Fibroblast of lung (primary cell): ENCODE data around the gene KRTAP10-5. TPM values are rescaled to one million over a fixed set of nuclear protein-coding genes. Genes with fewer than 3 reads are reported as not detected.

Experiments
- DNase-seq, 2 donors: peaks; one replicate each; pipeline versions ENCODE4 v3.0.0 to v3.0.0-alpha.2; 2010; ENCODE audit warnings: low read depth in 2 of 2
- H2AFZ ChIP-seq: 2 replicates; pipeline ENCODE4 v1.5.1; 2012; ENCODE audit warnings: low read length, control low read depth, inconsistent platforms
- H3K27ac ChIP-seq: 2 replicates; pipeline ENCODE4 v1.5.1; 2011; ENCODE audit warnings: low read length, control low read depth; ENCODE audit not compliant: insufficient read depth
- H3K27me3 ChIP-seq: 2 replicates; pipeline ENCODE4 v1.5.1; 2011; ENCODE audit warnings: mild to moderate bottlenecking, low read length; ENCODE audit not compliant: control insufficient read depth, insufficient read depth
- H3K36me3 ChIP-seq: 2 replicates; pipeline ENCODE4 v1.5.1; 2011; ENCODE audit warnings: low read length; ENCODE audit not compliant: control insufficient read depth, insufficient read depth
- H3K4me1 ChIP-seq: 2 replicates; pipeline ENCODE4 v1.5.1; 2011; ENCODE audit warnings: low read length; ENCODE audit not compliant: control insufficient read depth, insufficient read depth; ENCODE audit errors: extremely low read depth
- H3K4me2 ChIP-seq: 2 replicates; pipeline ENCODE4 v1.5.1; 2011; ENCODE audit warnings: low read length, control low read depth; ENCODE audit not compliant: insufficient read depth; ENCODE audit errors: extremely low read depth
- H3K4me3 ChIP-seq, 4 experiments: fragments of 200-600 bp in 1 of 4; sonication (generic) in 1 of 4; replicated peaks in 1 of 4; 2 replicates each; pipeline ENCODE4 v1.5.1; 2011 to 2016; ENCODE audit warnings: low read length in 4 of 4, low read depth in 3 of 4, mild to moderate bottlenecking in 3 of 4, control low read depth in 2 of 4, inconsistent platforms in 1 of 4, mixed read lengths in 1 of 4; ENCODE audit not compliant: insufficient read depth in 1 of 4; ENCODE audit errors: control extremely low read depth in 1 of 4
- H3K79me2 ChIP-seq: 2 replicates; pipeline ENCODE4 v1.5.1; 2012; ENCODE audit warnings: mild to moderate bottlenecking, low read length, inconsistent platforms; ENCODE audit not compliant: control insufficient read depth, insufficient read depth
- H3K9ac ChIP-seq: 2 replicates; pipeline ENCODE4 v1.5.1; 2011; ENCODE audit warnings: mild to moderate bottlenecking, low read length, control low read depth; ENCODE audit not compliant: insufficient read depth
- H3K9me3 ChIP-seq: 2 replicates; pipeline ENCODE4 v1.5.1; 2012; ENCODE audit warnings: low read depth, low read length; ENCODE audit not compliant: control insufficient read depth, insufficient read depth
- H4K20me1 ChIP-seq: 2 replicates; pipeline ENCODE4 v1.5.1; 2011; ENCODE audit warnings: low read length; ENCODE audit not compliant: control insufficient read depth, insufficient read depth; ENCODE audit errors: extremely low read depth
- CTCF ChIP-seq, 2 donors: IDR thresholded peaks in 1 of 2; conservative IDR thresholded peaks in 1 of 2; 1 replicate in 1 of 2; 2 replicates in 1 of 2; pipeline ENCODE4 v1.5.1; 2011 to 2012; ENCODE audit warnings: low read length in 2 of 2, control low read depth in 1 of 2, inconsistent platforms in 1 of 2, low read depth in 1 of 2, mild to moderate bottlenecking in 1 of 2
- EZH2 ChIP-seq: IDR thresholded peaks from 2 replicates; pipeline ENCODE4 v1.5.1; 2012; ENCODE audit warnings: low read length, control low read depth, mild to moderate bottlenecking; ENCODE audit errors: missing control alignments
- polyA plus RNA-seq, 2 donors: library from polyadenylated mRNA; depleted of rRNA in 1 of 2; stranded (reverse) in 1 of 2; unstranded in 1 of 2; fragments of >200 nt; gene quantifications; 2 replicates each; pipeline ENCODE4 v1.2.1, GENCODE V29; 2011 to 2012; ENCODE audit warnings: missing spikeins in 1 of 2
- total RNA-seq: library from RNA; depleted of rRNA; stranded (reverse); fragments of >200 nt; gene quantifications from 2 replicates; pipeline ENCODE4 v1.2.1, GENCODE V29; 2014

The KRTAP10-5 gene
- total and polyA plus RNA-seq, 2 donors (not counting 1 experiment from before 2014, with no cell fraction given), result not detected

DNA sequence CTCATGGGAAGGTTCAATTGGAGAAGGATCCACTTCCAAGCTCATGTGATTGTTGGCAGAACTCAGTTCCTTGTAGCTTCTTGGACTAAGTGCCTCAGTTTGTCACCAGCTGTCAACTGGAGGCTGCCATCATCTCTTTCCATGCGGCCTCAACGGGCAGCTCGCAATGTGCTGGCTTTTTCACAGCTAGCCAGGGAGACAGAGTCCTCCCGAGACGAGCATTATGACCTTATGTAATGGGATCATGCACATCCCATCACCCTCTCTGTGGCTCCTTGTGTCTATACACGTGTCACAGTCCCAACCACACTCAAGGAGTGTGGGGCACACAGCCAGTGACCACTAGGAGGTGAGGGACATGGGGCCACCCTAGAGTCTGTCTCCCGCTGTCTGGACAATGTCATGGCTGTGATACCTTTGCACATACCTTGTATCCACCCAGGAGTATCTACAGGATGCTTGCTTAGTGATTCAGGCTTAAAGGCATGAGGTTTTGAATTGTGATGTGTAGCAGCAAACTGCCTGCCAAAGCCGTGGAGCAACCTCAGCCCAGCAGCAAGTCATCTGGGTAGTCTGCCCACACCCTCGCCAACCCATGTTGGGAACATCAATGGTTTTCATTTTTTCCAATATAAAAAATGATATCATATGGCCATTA, 15.8 kb upstream of the KRTAP10-5 start:
- peak in 1 of 2 donors; percentile 42 for DNase-seq
- H3K4me2 ChIP-seq, result no peak overlapping the region
- H3K9me3 ChIP-seq, result no peaks in the 10 kb centered on the region
- peaks cover 4% of the 10 kb centered on the region for H3K27me3 ChIP-seq
- no peaks in the 10 kb centered on the region for H4K20me1 ChIP-seq
- H3K79me2 ChIP-seq, result no peaks in the 10 kb centered on the region
- TF ChIP-seq CTCF (conservative IDR thresholded peaks at IDR 0.05 in 1 of 2, IDR thresholded peaks at IDR 0.05 in 1 of 2; ENCODE audit: low read depth in 1 of 2, low read length in 2 of 2) (no peak), EZH2 (no peak)
- H2AFZ ChIP-seq, result no peak overlapping the region
- no peak overlapping the region for H3K9ac ChIP-seq
- no peaks in the 10 kb centered on the region for H3K36me3 ChIP-seq
- H3K27ac ChIP-seq, result no peak overlapping the region
- no peaks in the 10 kb centered on the region for H3K4me1 ChIP-seq
- no peak overlapping the region for H3K4me3 ChIP-seq

DNA sequence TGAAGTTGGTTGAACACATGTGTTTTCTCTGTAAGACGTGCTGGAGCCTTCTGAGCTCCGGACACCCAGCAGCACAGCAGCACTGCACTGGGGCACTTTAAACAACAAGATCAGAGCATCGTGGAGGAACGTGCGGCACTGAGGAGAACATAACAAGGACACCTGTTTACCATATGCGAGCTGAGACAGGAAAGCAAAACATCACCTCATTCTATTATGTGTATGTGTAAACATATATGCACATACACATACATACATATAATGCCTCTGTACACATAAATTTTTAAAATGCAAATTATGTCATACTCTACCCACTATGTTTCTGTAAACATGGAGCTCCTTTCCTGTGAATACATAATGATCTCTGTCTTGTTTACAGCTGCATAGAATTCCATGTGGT, 15.1 kb upstream of the KRTAP10-5 start:
- Histone ChIP-seq H2AFZ (no peak overlapping the region), H3K27me3 (peaks cover 4% of the 10 kb centered on the region), H3K4me1 (no peaks in the 10 kb centered on the region), H3K79me2 (no peaks in the 10 kb centered on the region), H3K27ac (no peak overlapping the region), H4K20me1 (no peaks in the 10 kb centered on the region), H3K4me2 (no peak overlapping the region), H3K4me3 (no peak overlapping the region), H3K36me3 (no peaks in the 10 kb centered on the region), H3K9me3 (no peaks in the 10 kb centered on the region), H3K9ac (no peak overlapping the region)
- no peak for TF ChIP-seq EZH2
- TF ChIP-seq CTCF (conservative IDR thresholded peaks at IDR 0.05 in 1 of 2, IDR thresholded peaks at IDR 0.05 in 1 of 2; ENCODE audit: low read depth in 1 of 2, low read length in 2 of 2), result no peak
- no peak for DNase-seq

DNA sequence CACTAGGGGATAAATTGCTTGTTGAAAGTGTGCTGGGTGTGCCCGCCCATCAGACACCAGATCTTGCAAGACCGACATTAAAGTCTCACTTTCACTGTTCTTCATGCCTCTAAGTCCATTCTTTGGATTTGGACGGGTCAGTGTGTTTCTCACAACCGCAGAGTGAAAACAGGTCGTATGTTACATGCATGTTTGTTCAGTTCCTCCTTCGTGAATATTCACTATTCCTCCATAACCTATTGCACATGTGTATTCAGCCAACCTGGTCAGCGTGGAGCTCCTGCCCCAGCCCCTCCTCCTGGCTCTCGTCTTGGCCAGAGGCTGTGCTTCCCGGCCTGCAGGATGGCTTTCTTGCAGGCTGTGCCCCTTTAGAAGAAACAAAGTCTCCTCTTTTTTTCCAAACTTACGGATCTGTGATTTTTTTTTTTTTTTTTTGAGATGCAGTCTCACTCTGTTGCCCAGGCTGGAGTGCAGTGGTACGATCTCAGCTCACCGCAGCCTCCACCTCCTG, 14.1 kb upstream of the KRTAP10-5 start:
- Histone ChIP-seq H3K4me2 (no peak overlapping the region), H3K79me2 (no peaks in the 10 kb centered on the region), H3K9ac (no peak overlapping the region), H4K20me1 (no peaks in the 10 kb centered on the region), H3K4me1 (no peaks in the 10 kb centered on the region), H3K27me3 (peaks cover 4% of the 10 kb centered on the region), H3K9me3 (no peaks in the 10 kb centered on the region), H3K4me3 (no peak overlapping the region), H2AFZ (no peak overlapping the region), H3K36me3 (no peaks in the 10 kb centered on the region), H3K27ac (no peak overlapping the region)
- no peak for DNase-seq
- TF ChIP-seq CTCF (conservative IDR thresholded peaks at IDR 0.05 in 1 of 2, IDR thresholded peaks at IDR 0.05 in 1 of 2; ENCODE audit: low read depth in 1 of 2, low read length in 2 of 2) (no peak), EZH2 (no peak)
